DND-41 (cell line): ENCODE results near the gene NUF2.

Source experiments
- ATAC-seq: fragments of 200-7000 bp; cut with Tn5 transposase; 3 replicates; pipeline ENCODE4 v1.9.1; 2021; ENCODE audit warnings: low read depth; ENCODE audit not compliant: insufficient read depth
- DNase-seq: peaks from one replicate; pipeline ENCODE4 v3.0.0-alpha.2; 2020
- H2AFZ ChIP-seq: 2 replicates; pipeline ENCODE4 v1.6.0; 2012; ENCODE audit warnings: low read depth, low read length
- H3K27ac ChIP-seq: 2 replicates; pipeline ENCODE4 v1.5.1; 2012; ENCODE audit warnings: low read length, inconsistent platforms
- H3K27me3 ChIP-seq: fragments of 200-600 bp; sonication (generic); 2 replicates; pipeline ENCODE4 v1.6.0; 2012; ENCODE audit warnings: low read length, mild to moderate bottlenecking, inconsistent platforms; ENCODE audit not compliant: insufficient read depth, poor library complexity
- H3K36me3 ChIP-seq: 2 replicates; pipeline ENCODE4 v1.5.1; 2012; ENCODE audit warnings: low read length, inconsistent platforms; ENCODE audit not compliant: insufficient read depth
- H3K4me1 ChIP-seq: 2 replicates; pipeline ENCODE4 v1.5.1; 2012; ENCODE audit warnings: mild to moderate bottlenecking, low read length; ENCODE audit not compliant: insufficient read depth
- H3K4me2 ChIP-seq: 2 replicates; pipeline ENCODE4 v1.6.0; 2012; ENCODE audit warnings: mild to moderate bottlenecking, moderate library complexity, low read length, inconsistent platforms; ENCODE audit not compliant: insufficient read depth
- H3K4me3 ChIP-seq, 2 experiments: fragments of 200-600 bp in 1 of 2; shearing (Covaris generic) in 1 of 2; 2 replicates each; pipeline ENCODE4 v1.5.1; 2012 to 2016; ENCODE audit warnings: inconsistent platforms in 2 of 2, low read length in 2 of 2, mild to moderate bottlenecking in 2 of 2, low read depth in 1 of 2, moderate library complexity in 1 of 2
- H3K79me2 ChIP-seq: 2 replicates; pipeline ENCODE4 v1.6.0; 2012; ENCODE audit warnings: low read length, inconsistent platforms; ENCODE audit not compliant: insufficient read depth
- H3K9ac ChIP-seq: 2 replicates; pipeline ENCODE4 v1.6.0; 2012; ENCODE audit warnings: low read depth, mild to moderate bottlenecking, inconsistent platforms, low read length, moderate library complexity
- H3K9me3 ChIP-seq: 2 replicates; pipeline ENCODE4 v1.5.1; 2012; ENCODE audit warnings: low read length, moderate library complexity, mild to moderate bottlenecking, inconsistent platforms; ENCODE audit not compliant: insufficient read depth, severe bottlenecking
- H4K20me1 ChIP-seq: 2 replicates; pipeline ENCODE4 v1.6.0; 2012; ENCODE audit warnings: low read length; ENCODE audit not compliant: insufficient read depth
- CTCF ChIP-seq: IDR thresholded peaks from 2 replicates; pipeline ENCODE4 v1.5.1; 2012; ENCODE audit warnings: borderline replicate concordance, low read length, moderate library complexity, mild to moderate bottlenecking; ENCODE audit not compliant: poor library complexity, severe bottlenecking; ENCODE audit errors: extremely low read depth
- EZH2 ChIP-seq: IDR thresholded peaks from 3 replicates; pipeline ENCODE4 v1.6.1; 2012; ENCODE audit warnings: borderline replicate concordance, low read depth, mild to moderate bottlenecking, moderate library complexity, low read length, inconsistent platforms; ENCODE audit not compliant: severe bottlenecking

The NUF2 gene

GRCh38 chr1:163397451-163398200, 75.9 kb downstream of the NUF2 start:
- H3K27me3 ChIP-seq, result peaks cover 3% of the 10 kb centered on the region
- H3K4me2 ChIP-seq, result no peak overlapping the region

GRCh38 chr1:163399001-163399400, 77.2 kb downstream of the NUF2 start:
- no peak overlapping the region for H3K4me2 ChIP-seq
- TF ChIP-seq CTCF (no peak), EZH2 (no peak)
- no peaks in the 10 kb centered on the region for H3K4me1 ChIP-seq
- H3K4me3 ChIP-seq, result no peak overlapping the region
- H3K27ac ChIP-seq, result no peak overlapping the region
- no peaks in the 10 kb centered on the region for H3K79me2 ChIP-seq
- no peaks in the 10 kb centered on the region for H4K20me1 ChIP-seq
- peaks cover 3% of the 10 kb centered on the region for H3K27me3 ChIP-seq
- no peaks in the 10 kb centered on the region for H3K9me3 ChIP-seq
- H3K9ac ChIP-seq, result no peak overlapping the region
- ATAC-seq (no peak), DNase-seq (no peak)
- H2AFZ ChIP-seq, result no peak overlapping the region
- no peaks in the 10 kb centered on the region for H3K36me3 ChIP-seq

More at GRCh38 chr1:163397451-163398200, 75.9 kb downstream of the NUF2 start:
- Histone ChIP-seq H3K4me3 (no peak overlapping the region), H4K20me1 (no peaks in the 10 kb centered on the region), H3K9ac (no peak overlapping the region), H3K27ac (no peak overlapping the region), H3K36me3 (no peaks in the 10 kb centered on the region), H3K9me3 (no peaks in the 10 kb centered on the region), H3K4me1 (no peaks in the 10 kb centered on the region), H3K79me2 (no peaks in the 10 kb centered on the region), H2AFZ (no peak overlapping the region)
- ATAC-seq (no peak), DNase-seq (no peak)
- TF ChIP-seq EZH2 (no peak), CTCF (no peak)

DNA sequence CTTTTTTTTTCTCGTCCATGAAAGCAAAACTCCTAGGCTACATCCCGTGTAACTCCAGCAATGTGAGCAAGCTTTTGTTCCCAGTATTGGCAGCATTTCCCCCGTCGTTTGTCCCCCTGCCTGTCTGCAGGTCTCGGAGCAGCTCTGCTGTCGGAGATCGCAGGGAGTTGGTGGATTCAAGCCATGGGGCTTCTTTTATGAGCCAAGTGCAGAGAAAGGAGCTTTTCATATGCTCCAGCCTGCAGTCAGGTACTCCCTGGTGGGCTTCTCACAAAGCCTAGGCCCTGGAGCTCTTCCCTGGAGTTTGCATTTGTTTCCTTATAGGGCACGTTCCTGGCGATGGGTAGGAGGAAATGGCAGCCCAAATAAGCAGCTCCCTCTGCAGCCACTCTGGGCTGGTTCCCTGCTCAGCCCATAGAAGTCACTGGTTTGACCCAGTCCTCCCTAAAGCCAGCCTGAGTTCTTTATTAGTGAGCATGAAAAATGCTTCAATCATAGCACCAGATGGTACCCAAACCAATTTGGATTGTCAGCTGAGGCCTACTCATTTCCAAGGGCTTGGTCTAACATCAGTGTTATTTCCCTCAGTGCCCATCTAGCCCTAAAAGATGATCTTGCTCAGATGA, 78.3 kb downstream of the NUF2 start:
- no peaks in the 10 kb centered on the region for H3K9me3 ChIP-seq
- H3K4me3 ChIP-seq, result no peak overlapping the region
- no peaks in the 10 kb centered on the region for H3K79me2 ChIP-seq
- TF ChIP-seq EZH2, result no peak
- no peak for TF ChIP-seq CTCF
- H3K9ac ChIP-seq, result no peak overlapping the region
- no peak overlapping the region for H3K27ac ChIP-seq
- no peak overlapping the region for H2AFZ ChIP-seq
- peaks cover 3% of the 10 kb centered on the region for H3K27me3 ChIP-seq
- no peaks in the 10 kb centered on the region for H3K4me1 ChIP-seq
- ATAC-seq (no peak), DNase-seq (no peak)
- H3K4me2 ChIP-seq, result no peak overlapping the region
- no peaks in the 10 kb centered on the region for H4K20me1 ChIP-seq
- H3K36me3 ChIP-seq, result no peaks in the 10 kb centered on the region
